HG03354 (cell line): ENCODE results near the gene LHX8.

Source experiments
- ATAC-seq: cut with Tn5 transposase; IDR thresholded peaks from one replicate; pipeline ENCODE4 v1.9.1; 2021; ENCODE audit warnings: mild to moderate bottlenecking; ENCODE audit not compliant: unreplicated experiment, poor library complexity, severe bottlenecking

The LHX8 gene

GRCh38 chr1:75198761-75199160 lies 64.6 kb downstream of the LHX8 start:
- no peak for ATAC-seq

GRCh38 chr1:75202751-75203150 lies 68.6 kb downstream of the LHX8 start:
- ATAC-seq: no peak

DNA sequence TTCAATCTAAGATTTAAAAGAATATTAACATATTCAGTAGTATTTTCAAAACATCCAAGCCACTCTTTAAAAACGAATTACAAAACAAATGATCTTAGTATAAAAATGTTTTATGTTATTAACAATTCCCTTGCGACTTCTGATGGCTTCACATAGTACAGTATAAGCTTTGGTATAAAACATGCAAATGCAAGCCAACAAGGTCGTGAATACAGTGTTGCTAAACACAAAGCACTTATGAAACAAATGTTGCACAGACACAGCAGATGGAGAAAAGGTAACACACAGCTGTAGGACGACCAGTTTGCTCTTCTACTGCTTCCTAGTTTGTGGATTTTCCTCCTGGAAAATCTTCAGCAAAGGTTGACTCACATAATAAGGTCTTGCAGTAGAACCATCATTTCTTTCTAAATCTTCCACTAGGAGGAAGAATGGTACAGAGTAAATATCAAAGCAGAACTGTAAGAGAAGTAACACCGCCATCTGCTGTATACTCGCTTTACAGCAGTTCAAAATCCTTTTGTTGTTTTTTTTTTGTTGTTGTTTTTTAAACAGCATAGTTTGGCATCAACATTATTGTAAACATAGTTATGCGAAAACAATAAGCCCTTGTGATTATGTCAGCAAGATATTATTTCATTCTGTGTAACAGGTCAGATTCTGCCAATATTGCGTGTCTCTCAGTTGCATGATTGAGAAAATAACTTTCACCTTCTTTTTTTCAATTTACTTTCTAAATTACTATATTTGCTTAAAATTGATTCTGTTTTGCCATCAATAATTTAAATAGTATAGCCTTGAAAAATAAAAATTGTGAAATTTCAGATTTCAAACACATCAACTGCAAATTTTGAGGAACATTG lies 69.5 kb downstream of the LHX8 start:
- peak; percentile 95 for ATAC-seq

- ATAC-seq: no peak
Observed at GRCh38 chr1:75208862-75209261, 74.7 kb downstream of the LHX8 start.
